Measurements from ENCODE around the gene NEMP2.

The NEMP2 gene

DNA sequence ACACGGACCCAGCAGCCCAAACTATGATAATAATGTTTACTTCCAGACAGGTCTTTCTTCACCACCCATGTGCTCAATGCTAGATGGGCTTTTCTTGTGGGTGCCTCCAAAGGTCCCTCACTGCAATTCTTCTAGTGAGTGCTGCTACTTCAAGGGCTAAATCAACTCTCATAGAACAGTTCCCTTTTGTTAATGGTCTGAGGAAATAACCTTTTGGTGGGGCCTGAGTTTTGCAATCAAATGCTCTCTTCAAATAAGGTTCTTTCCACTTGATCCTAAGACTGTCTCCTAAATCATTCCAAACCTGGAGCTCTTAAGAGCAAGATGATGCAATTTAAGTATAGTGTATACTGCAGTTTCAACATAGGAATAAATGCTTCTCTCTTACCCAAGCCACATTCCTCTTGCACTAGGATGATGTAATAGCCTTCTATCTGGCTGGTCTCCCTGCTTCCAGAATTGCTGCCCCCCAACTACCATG is 6.0 kb downstream of the NEMP2 start:
- TF ChIP-seq, protein P1, sequence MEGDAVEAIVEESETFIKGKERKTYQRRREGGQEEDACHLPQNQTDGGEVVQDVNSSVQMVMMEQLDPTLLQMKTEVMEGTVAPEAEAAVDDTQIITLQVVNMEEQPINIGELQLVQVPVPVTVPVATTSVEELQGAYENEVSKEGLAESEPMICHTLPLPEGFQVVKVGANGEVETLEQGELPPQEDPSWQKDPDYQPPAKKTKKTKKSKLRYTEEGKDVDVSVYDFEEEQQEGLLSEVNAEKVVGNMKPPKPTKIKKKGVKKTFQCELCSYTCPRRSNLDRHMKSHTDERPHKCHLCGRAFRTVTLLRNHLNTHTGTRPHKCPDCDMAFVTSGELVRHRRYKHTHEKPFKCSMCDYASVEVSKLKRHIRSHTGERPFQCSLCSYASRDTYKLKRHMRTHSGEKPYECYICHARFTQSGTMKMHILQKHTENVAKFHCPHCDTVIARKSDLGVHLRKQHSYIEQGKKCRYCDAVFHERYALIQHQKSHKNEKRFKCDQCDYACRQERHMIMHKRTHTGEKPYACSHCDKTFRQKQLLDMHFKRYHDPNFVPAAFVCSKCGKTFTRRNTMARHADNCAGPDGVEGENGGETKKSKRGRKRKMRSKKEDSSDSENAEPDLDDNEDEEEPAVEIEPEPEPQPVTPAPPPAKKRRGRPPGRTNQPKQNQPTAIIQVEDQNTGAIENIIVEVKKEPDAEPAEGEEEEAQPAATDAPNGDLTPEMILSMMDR (IDR thresholded peaks at IDR 0.05; ENCODE audit: low read depth, low read length) = no peak
- H3K4me3 ChIP-seq (replicated peaks in 1 of 2; ENCODE audit: low read depth in 2 of 2, low read length in 2 of 2) = no peak overlapping the region
- peak; percentile 78 to 79 for DNase-seq (ENCODE audit: low read depth in 2 of 2)

DNA sequence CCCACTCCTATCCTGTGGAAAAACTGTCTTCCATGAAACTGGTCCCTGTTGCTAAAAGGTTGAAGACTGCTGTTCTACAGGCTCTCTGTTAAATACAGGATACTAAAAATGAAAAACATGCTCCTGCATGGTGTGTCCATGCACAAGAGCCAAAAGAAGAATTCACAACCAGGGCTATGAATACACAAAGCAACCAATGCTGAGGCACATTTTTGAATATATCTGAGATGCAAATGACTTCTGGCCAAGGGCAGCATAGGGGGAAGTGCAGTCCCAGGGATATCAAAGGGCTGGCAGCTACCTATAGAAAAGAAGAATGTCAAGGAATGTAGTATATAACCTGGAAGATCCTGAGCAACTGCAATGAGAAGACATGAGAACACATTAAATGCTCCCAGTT is 6.6 kb downstream of the NEMP2 start:
- H3K4me3 ChIP-seq (replicated peaks in 1 of 2; ENCODE audit: low read depth in 2 of 2, low read length in 2 of 2) = no peak overlapping the region
- DNase-seq (ENCODE audit: low read depth in 2 of 2) = no peak
- TF ChIP-seq, protein P1 (IDR thresholded peaks at IDR 0.05; ENCODE audit: low read depth, low read length) = no peak

DNA sequence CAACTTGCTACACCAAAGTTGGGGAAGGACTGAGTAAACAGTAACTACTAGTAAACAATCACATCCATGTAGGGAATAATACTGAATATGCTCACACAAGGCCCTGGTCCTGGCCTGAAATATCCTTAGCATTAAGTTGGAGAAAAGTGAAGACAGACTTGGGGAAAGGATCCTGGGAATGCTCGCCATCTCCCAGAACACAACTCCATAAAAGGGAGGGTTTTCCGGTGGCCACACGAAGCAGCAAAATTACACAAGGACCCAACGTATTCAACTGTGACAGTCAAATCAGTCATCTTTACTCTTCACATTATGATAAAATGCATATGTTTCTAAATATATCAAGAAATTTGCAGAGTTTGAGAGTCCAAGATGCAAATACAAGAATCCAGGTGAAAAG is 7.3 kb downstream of the NEMP2 start:
- DNase-seq (ENCODE audit: low read depth in 2 of 2) = no peak
- no peak overlapping the region for H3K4me3 ChIP-seq (replicated peaks in 1 of 2; ENCODE audit: low read depth in 2 of 2, low read length in 2 of 2)
- TF ChIP-seq, protein P1 (IDR thresholded peaks at IDR 0.05; ENCODE audit: low read depth, low read length) = no peak

DNA sequence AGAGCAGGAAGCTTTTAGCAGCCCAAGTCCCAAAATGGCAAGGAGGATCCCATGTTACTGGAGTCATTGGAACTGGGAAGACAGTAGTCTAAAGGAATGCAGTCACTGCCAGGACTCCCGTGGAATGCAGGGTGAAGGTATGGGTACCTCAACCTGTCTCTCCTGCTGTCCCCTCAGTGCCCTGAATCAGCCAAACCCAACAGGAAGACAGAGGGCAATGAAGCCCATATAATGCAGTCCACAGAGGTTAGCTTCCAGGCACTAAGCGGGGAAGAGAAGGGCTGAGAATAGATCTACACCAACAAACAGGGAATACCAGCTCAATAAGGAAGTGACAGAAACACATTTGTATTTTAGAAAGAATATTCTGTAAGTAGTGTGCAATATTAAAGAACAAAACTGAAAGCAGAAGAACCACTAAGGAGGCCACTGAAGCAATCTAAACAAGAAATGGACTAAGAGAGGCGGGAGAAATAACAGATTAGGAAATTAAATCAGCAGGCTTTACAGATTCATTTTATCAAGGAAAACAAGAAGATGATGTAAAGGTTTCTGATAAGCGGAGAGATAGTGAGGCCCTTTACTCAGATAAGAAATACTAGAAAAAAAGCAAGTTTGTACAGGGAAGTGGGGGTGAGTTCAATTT is 8.3 kb downstream of the NEMP2 start:
- H3K4me3 ChIP-seq (replicated peaks in 1 of 2; ENCODE audit: low read depth in 2 of 2, low read length in 2 of 2) = no peak overlapping the region
- no peak for DNase-seq (ENCODE audit: low read depth in 2 of 2)
- TF ChIP-seq, protein P1 (IDR thresholded peaks at IDR 0.05; ENCODE audit: low read depth, low read length) = no peak

DNA sequence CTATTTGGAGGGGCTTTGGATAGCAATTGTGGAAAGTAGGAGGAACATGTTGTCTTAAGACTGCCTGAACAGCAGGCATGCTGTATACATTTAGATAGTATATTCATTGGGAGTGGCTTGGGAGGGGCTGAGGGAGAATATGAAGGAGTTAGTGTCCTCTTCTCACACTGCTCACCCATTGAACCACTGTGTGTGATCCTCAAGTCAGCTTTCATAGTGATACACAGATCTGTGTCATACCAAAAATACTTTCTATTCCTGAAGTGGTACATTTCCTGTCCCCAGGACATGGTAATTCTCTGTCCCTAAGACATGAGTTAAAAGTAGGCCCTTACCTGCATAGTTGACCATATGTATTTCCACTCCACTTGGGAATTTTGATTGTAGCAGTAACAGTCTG is 9.6 kb downstream of the NEMP2 start:
- DNase-seq (ENCODE audit: low read depth in 2 of 2) = no peak
- H3K4me3 ChIP-seq (replicated peaks in 1 of 2; ENCODE audit: low read depth in 2 of 2, low read length in 2 of 2) = no peak overlapping the region
- TF ChIP-seq, protein P1 (IDR thresholded peaks at IDR 0.05; ENCODE audit: low read depth, low read length) = no peak

- no peak for DNase-seq (ENCODE audit: low read depth in 2 of 2)
- TF ChIP-seq, protein P1 (IDR thresholded peaks at IDR 0.05; ENCODE audit: low read depth, low read length) = no peak
- H3K4me3 ChIP-seq (replicated peaks in 1 of 2; ENCODE audit: low read depth in 2 of 2, low read length in 2 of 2) = no peak overlapping the region
These were observed 14.4 kb downstream of the NEMP2 start for GRCh38 chr2:190519975-190520767.

Measured in cardiac fibroblast (primary cell).